ENCODE data around the gene COL5A1.

DNA sequence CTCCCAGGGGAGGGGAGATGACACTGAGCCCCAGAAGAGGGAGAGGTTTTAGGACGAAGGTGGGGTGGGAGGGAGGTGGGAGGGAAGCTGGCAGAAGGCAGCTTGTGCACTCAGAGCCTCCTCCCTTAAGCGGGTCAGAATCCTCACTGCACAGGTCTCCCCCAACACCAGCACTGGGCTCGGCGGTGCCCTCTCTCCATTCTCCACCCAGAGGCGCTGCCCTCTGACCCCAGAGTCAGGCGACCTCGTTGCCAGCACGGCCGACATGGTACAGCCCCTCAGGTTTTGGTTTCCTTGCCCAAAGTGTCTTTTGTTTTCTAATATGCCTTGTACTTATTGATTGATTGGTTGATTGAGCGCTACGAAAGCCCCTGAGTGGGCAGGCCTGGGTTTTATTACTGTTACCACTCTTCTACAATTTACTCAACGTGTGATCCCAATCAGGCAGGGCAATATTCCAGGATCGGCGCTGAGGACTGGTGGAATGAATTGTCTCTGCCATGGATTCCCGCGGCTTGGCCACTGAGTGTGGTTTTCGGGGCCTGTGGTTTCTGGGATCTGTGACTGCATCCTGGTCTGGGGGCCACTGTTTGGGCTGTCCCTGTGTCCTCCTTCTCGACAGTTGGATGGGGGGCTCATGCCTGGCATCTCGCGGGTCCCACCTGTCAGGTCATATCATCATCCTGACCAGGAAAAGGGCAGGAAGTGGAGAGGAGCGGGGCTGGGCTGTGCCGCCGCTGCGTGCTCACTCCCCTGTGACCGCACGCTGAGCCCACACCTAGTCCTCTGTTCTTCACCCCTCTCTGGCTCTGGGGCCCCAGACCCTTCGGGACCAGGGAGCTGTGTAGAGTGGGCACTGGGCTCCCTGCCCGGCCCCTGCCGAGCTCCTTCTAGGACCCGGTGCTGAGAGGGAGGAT, 229.4 kb downstream of the COL5A1 start:
- TF ChIP-seq, protein P1, sequence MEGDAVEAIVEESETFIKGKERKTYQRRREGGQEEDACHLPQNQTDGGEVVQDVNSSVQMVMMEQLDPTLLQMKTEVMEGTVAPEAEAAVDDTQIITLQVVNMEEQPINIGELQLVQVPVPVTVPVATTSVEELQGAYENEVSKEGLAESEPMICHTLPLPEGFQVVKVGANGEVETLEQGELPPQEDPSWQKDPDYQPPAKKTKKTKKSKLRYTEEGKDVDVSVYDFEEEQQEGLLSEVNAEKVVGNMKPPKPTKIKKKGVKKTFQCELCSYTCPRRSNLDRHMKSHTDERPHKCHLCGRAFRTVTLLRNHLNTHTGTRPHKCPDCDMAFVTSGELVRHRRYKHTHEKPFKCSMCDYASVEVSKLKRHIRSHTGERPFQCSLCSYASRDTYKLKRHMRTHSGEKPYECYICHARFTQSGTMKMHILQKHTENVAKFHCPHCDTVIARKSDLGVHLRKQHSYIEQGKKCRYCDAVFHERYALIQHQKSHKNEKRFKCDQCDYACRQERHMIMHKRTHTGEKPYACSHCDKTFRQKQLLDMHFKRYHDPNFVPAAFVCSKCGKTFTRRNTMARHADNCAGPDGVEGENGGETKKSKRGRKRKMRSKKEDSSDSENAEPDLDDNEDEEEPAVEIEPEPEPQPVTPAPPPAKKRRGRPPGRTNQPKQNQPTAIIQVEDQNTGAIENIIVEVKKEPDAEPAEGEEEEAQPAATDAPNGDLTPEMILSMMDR (IDR thresholded peaks at IDR 0.05), result no peak
- no peak for TF ChIP-seq POLR2A (IDR thresholded peaks at IDR 0.05)
